ENCODE results near the gene SEPTIN3.

The SEPTIN3 gene

DNA sequence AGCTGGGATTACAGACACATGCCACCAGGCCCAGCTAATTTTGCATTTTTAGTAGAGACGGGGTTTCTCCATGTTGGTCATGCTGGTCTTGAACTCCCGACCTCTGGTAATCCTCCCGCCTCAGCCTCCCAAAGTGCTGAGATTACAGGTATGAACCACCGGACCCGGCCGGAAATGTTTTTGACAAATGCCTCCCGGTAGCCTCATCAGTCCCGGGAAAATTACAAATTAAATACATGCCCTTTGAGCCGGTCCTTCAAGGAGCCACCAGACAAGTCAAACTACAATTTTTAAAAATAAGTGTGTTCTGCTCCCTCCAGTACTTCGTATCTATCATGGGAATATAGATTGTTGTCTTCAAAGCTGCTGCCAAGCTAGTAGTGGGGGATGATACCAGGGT lies 46.9 kb downstream of the SEPTIN3 start:
- Histone ChIP-seq H2AFZ (ENCODE audit: low read depth, low read length) (no peak overlapping the region), H3K4me1 (ENCODE audit: low read length) (no peaks in the 10 kb centered on the region), H3K4me2 (ENCODE audit: low read length) (no peak overlapping the region), H3K4me3 (ENCODE audit: low read length) (no peak overlapping the region), H3K9me3 (ENCODE audit: insufficient read depth, low read length) (peaks cover under 1% of the 10 kb centered on the region; the same call in 1 of the 2 replicates), H3K36me3 (replicated peaks; ENCODE audit: low read depth, low read length) (no peaks in the 10 kb centered on the region), H3K79me2 (ENCODE audit: low read length) (no peaks in the 10 kb centered on the region), H3K27me3 (ENCODE audit: low read depth, low read length) (no peaks in the 10 kb centered on the region), H4K20me1 (ENCODE audit: insufficient read depth, low read length) (no peaks in the 10 kb centered on the region), H3K27ac (ENCODE audit: low read length) (no peak overlapping the region), H3K9ac (ENCODE audit: low read length) (no peak overlapping the region)
- no peak for TF ChIP-seq EZH2phosphoT487 (IDR thresholded peaks at IDR 0.05; ENCODE audit: low read depth)
- TF ChIP-seq, protein P1, sequence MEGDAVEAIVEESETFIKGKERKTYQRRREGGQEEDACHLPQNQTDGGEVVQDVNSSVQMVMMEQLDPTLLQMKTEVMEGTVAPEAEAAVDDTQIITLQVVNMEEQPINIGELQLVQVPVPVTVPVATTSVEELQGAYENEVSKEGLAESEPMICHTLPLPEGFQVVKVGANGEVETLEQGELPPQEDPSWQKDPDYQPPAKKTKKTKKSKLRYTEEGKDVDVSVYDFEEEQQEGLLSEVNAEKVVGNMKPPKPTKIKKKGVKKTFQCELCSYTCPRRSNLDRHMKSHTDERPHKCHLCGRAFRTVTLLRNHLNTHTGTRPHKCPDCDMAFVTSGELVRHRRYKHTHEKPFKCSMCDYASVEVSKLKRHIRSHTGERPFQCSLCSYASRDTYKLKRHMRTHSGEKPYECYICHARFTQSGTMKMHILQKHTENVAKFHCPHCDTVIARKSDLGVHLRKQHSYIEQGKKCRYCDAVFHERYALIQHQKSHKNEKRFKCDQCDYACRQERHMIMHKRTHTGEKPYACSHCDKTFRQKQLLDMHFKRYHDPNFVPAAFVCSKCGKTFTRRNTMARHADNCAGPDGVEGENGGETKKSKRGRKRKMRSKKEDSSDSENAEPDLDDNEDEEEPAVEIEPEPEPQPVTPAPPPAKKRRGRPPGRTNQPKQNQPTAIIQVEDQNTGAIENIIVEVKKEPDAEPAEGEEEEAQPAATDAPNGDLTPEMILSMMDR (IDR thresholded peaks at IDR 0.05; ENCODE audit: low read depth, low read length), result no peak

DNA sequence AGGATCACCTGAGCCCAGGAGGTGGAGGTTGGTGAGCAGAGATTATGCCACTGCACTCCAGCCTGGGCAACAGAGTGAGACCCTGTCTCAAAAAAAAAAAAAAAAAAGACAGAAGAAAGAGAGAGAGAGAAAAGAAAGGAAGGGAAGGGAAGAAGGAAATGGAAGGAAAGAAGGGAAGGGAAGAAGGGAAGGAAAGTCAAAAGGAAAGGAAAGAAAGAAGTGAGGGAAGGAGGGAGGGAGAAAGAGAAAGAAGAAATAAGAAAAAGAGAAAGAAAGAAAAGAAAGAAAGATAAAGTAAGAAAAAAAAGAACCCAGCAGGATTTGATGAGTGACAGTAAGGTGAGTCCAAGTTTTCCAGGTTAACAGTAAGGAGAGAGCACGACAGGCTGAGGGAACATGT lies 49.0 kb downstream of the SEPTIN3 start:
- Histone ChIP-seq H4K20me1 (ENCODE audit: insufficient read depth, low read length) (no peaks in the 10 kb centered on the region), H3K4me2 (ENCODE audit: low read length) (no peak overlapping the region)

More for the DNA sequence above, 49.0 kb downstream of the SEPTIN3 start:
- Histone ChIP-seq H3K9ac (ENCODE audit: low read length) (no peak overlapping the region), H3K4me1 (ENCODE audit: low read length) (peaks cover 15% of the 10 kb centered on the region), H3K4me3 (ENCODE audit: low read length) (no peak overlapping the region), H3K79me2 (ENCODE audit: low read length) (no peaks in the 10 kb centered on the region), H3K36me3 (replicated peaks; ENCODE audit: low read depth, low read length) (no peaks in the 10 kb centered on the region), H2AFZ (ENCODE audit: low read depth, low read length) (no peak overlapping the region), H3K9me3 (ENCODE audit: insufficient read depth, low read length) (no peaks in the 10 kb centered on the region), H3K27me3 (ENCODE audit: low read depth, low read length) (no peaks in the 10 kb centered on the region), H3K27ac (ENCODE audit: low read length) (no peak overlapping the region)
- TF ChIP-seq, protein P1 (IDR thresholded peaks at IDR 0.05; ENCODE audit: low read depth, low read length), result no peak
- TF ChIP-seq EZH2phosphoT487 (IDR thresholded peaks at IDR 0.05; ENCODE audit: low read depth), result no peak

Data from OCI-LY3 (cell line).